Activated T-cell treated with anti-CD3 and anti-CD28 coated beads, Interleukin-2, amount 50 U/mL, for 4 hours (primary cell): ENCODE data around the gene ECEL1. TPM values are rescaled to one million over a fixed set of nuclear protein-coding genes. Genes with fewer than 3 reads are reported as not detected.
"Not testable (repeated sequence)": the region's sequence is repeated elsewhere in the genome, so short reads cannot be mapped to it uniquely, and the experiment has no call there.

Experiments used
- ATAC-seq, 2 donors: fragments of 200-7000 bp; cut with Tn5 transposase; one replicate each; pipeline ENCODE4 v1.10.0; 2021
- DNase-seq: peaks from one replicate; pipeline ENCODE4 v3.0.0-alpha.2; 2020
- H3K27me3 Mint-ChIP-seq: one replicate; pipeline ENCODE4 v1.8.0; 2021; ENCODE audit warnings: low read depth, mixed read lengths
- H3K36me3 Mint-ChIP-seq: one replicate; pipeline ENCODE4 v1.8.0; 2022; ENCODE audit warnings: mixed read lengths; ENCODE audit not compliant: insufficient read depth
- H3K4me1 Mint-ChIP-seq: one replicate; pipeline ENCODE4 v1.8.0; 2021; ENCODE audit warnings: low read depth, mixed read lengths
- H3K4me3 Mint-ChIP-seq: one replicate; pipeline ENCODE4 v1.8.0; 2021; ENCODE audit warnings: mild to moderate bottlenecking, moderate library complexity, mixed read lengths
- H3K9me3 Mint-ChIP-seq: one replicate; pipeline ENCODE4 v1.8.0; 2021; ENCODE audit warnings: mixed read lengths
- total RNA-seq, 3 donors: library from RNA; stranded (reverse); gene quantifications; one replicate each; pipeline ENCODE4 v1.2.1, GENCODE V29; 2021

ECEL1 gene
- total RNA-seq, result under 1 TPM; 0.16 to 0.20 (median 0.19) TPM

GRCh38 chr2:232487385-232488096, at the start of gene ECEL1:
Gene ECEL1 (minus strand): TSS chr2:232487834. CDS start chr2:232486653, 1,181 bp downstream.
- ATAC-seq (peak; percentile 17 to 47), DNase-seq (no peak)
- Mint-ChIP-seq H3K36me3 (no peaks in the 10 kb centered on the region), H3K9me3 (no peaks in the 10 kb centered on the region), H3K4me1 (peaks cover 8% of the 10 kb centered on the region), H3K27me3 (peaks cover 62% of the 10 kb centered on the region), H3K4me3 (no peak within 1 kb of the TSS)

- DNase-seq, result no peak
- no peaks in the 10 kb centered on the region for H3K9me3 Mint-ChIP-seq
- H3K4me1 Mint-ChIP-seq, result peaks cover 4% of the 10 kb centered on the region
- no peak overlapping the region for H3K4me3 Mint-ChIP-seq
- H3K36me3 Mint-ChIP-seq, result no peaks in the 10 kb centered on the region
- ATAC-seq, result no peak
- peaks cover 6% of the 10 kb centered on the region for H3K27me3 Mint-ChIP-seq
Measured at GRCh38 chr2:232537079-232537478, 49.4 kb upstream of the ECEL1 start.

- Mint-ChIP-seq H3K36me3 (no peaks in the 10 kb centered on the region), H3K27me3 (peaks cover 8% of the 10 kb centered on the region), H3K4me1 (peaks cover 4% of the 10 kb centered on the region), H3K4me3 (no peak overlapping the region), H3K9me3 (no peaks in the 10 kb centered on the region)
- ATAC-seq (no peak), DNase-seq (no peak)
Measured at GRCh38 chr2:232535761-232536530, 48.3 kb upstream of the ECEL1 start.

- Mint-ChIP-seq H3K4me1 (peaks cover 4% of the 10 kb centered on the region), H3K4me3 (no peak overlapping the region), H3K36me3 (no peaks in the 10 kb centered on the region), H3K9me3 (no peaks in the 10 kb centered on the region), H3K27me3 (peaks cover 13% of the 10 kb centered on the region)
- no peak for ATAC-seq
- no peak for DNase-seq
Measured at GRCh38 chr2:232534940-232535651, 47.5 kb upstream of the ECEL1 start.

- DNase-seq (no peak), ATAC-seq (no peak)
- H3K9me3 Mint-ChIP-seq, result no peaks in the 10 kb centered on the region
- peaks cover 7% of the 10 kb centered on the region for H3K4me1 Mint-ChIP-seq
- H3K36me3 Mint-ChIP-seq, result no peaks in the 10 kb centered on the region
- H3K4me3 Mint-ChIP-seq, result no peak overlapping the region
- H3K27me3 Mint-ChIP-seq, result peaks cover 13% of the 10 kb centered on the region
Measured at GRCh38 chr2:232533944-232534710, 46.5 kb upstream of the ECEL1 start.

GRCh38 chr2:232532821-232533220, 45.2 kb upstream of the ECEL1 start:
- Mint-ChIP-seq H3K27me3 (peaks cover 25% of the 10 kb centered on the region), H3K4me1 (peaks cover 12% of the 10 kb centered on the region)
- H3K36me3 Mint-ChIP-seq, DNase-seq, ATAC-seq, H3K9me3 Mint-ChIP-seq, H3K4me3 Mint-ChIP-seq: not testable (repeated sequence)

- no peaks in the 10 kb centered on the region for H3K9me3 Mint-ChIP-seq
- no peak overlapping the region for H3K4me3 Mint-ChIP-seq
- H3K36me3 Mint-ChIP-seq, result no peaks in the 10 kb centered on the region
- no peak for DNase-seq
- peaks cover 12% of the 10 kb centered on the region for H3K4me1 Mint-ChIP-seq
- ATAC-seq, result no peak
- H3K27me3 Mint-ChIP-seq, result peaks cover 27% of the 10 kb centered on the region
Measured at GRCh38 chr2:232532419-232532818, 44.8 kb upstream of the ECEL1 start.

GRCh38 chr2:232530626-232531260, 43.1 kb upstream of the ECEL1 start:
- Mint-ChIP-seq H3K9me3 (no peaks in the 10 kb centered on the region), H3K4me1 (peaks cover 12% of the 10 kb centered on the region), H3K36me3 (no peaks in the 10 kb centered on the region), H3K4me3 (no peak overlapping the region), H3K27me3 (peaks cover 31% of the 10 kb centered on the region)
- ATAC-seq (no peak), DNase-seq (no peak)

GRCh38 chr2:232529806-232530547, 42.3 kb upstream of the ECEL1 start:
- ATAC-seq (no peak), DNase-seq (no peak)
- Mint-ChIP-seq H3K4me1 (peaks cover 12% of the 10 kb centered on the region), H3K27me3 (peaks cover 31% of the 10 kb centered on the region), H3K36me3 (no peaks in the 10 kb centered on the region), H3K4me3 (no peak overlapping the region), H3K9me3 (no peaks in the 10 kb centered on the region)

- Mint-ChIP-seq H3K4me3 (no peak overlapping the region), H3K27me3 (peaks cover 38% of the 10 kb centered on the region), H3K36me3 (no peaks in the 10 kb centered on the region), H3K9me3 (no peaks in the 10 kb centered on the region), H3K4me1 (peaks cover 12% of the 10 kb centered on the region)
- DNase-seq (no peak), ATAC-seq (peak; percentile 34 to 38)
Measured at GRCh38 chr2:232528746-232529460, 41.3 kb upstream of the ECEL1 start.

GRCh38 chr2:232527905-232528470, 40.4 kb upstream of the ECEL1 start:
- DNase-seq (no peak), ATAC-seq (no peak)
- Mint-ChIP-seq H3K4me1 (peaks cover 15% of the 10 kb centered on the region), H3K27me3 (peaks cover 44% of the 10 kb centered on the region), H3K9me3 (no peaks in the 10 kb centered on the region), H3K4me3 (no peak overlapping the region), H3K36me3 (no peaks in the 10 kb centered on the region)

- Mint-ChIP-seq H3K9me3 (no peaks in the 10 kb centered on the region), H3K4me1 (peaks cover 16% of the 10 kb centered on the region), H3K27me3 (peaks cover 49% of the 10 kb centered on the region), H3K36me3 (no peaks in the 10 kb centered on the region), H3K4me3 (no peak overlapping the region)
- no peak for ATAC-seq
- DNase-seq, result no peak
Measured at GRCh38 chr2:232526372-232526941, 38.8 kb upstream of the ECEL1 start.
